GM21381 (cell line): ENCODE data around the gene DCST1.

ENCODE experiments used
- ATAC-seq: cut with Tn5 transposase; IDR thresholded peaks from one replicate; pipeline ENCODE4 v1.9.1; 2021; ENCODE audit warnings: mild to moderate bottlenecking, moderate library complexity; ENCODE audit not compliant: unreplicated experiment

The DCST1 gene

DNA sequence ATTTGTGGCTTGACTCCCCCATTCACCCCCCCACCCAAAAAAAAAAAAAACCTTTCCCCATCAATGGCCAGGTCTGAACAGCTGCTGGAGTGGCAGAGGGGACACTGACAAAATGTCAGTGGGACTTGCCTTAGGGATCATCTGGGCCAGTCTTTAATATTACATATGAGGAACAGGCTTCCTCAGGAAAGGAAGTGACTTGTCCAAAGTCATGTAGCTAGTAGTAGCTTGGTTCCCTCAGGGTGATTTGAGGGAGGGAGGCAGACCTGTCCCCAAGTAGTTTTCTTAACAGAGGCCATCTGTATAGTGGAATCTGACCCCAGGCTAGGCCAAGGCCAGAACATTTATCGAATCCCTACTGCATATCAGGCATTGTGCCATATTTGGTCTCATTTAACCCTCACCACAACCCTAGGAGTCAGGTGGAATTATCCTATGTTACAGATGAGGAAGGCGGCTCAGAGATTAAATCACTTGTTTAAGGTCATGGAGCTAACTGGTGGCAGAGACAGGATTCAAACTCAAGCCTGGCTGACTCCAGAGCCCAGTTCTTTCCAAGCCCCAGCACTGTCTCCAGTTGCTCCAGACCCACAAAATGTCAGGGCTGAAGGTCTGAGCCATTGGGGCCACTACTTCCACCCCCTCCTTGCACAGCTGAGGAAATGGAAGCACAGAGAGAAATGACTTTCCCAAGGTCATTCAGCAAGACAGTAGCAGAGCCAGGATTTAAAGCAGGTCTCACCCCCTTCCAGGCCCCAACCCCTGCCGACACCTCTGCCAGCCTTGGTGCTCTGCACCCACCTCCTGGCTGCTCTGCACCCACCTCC, 20.6 kb upstream of the DCST1 start:
- no peak for ATAC-seq

DNA sequence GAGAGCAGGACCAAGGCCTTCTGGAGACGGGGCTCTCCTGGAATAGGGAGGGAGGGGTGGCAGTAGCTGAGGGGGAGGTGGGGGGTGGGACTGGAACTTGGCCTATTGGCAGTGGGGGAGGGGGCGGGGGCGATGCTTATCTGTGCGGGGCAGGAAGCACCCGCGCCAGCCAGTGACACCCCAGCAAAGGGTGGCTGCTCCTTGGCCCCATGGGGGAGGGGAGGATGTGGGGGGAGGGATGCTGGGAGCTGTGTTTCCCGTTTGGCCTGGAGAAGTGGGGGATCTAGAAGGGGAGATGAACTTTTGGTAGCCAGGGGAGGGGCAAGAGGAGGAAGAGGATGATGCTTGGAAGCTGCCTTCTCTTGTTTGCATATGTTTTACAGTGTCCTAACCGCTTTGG, 20.0 kb upstream of the DCST1 start:
- ATAC-seq = no peak

DNA sequence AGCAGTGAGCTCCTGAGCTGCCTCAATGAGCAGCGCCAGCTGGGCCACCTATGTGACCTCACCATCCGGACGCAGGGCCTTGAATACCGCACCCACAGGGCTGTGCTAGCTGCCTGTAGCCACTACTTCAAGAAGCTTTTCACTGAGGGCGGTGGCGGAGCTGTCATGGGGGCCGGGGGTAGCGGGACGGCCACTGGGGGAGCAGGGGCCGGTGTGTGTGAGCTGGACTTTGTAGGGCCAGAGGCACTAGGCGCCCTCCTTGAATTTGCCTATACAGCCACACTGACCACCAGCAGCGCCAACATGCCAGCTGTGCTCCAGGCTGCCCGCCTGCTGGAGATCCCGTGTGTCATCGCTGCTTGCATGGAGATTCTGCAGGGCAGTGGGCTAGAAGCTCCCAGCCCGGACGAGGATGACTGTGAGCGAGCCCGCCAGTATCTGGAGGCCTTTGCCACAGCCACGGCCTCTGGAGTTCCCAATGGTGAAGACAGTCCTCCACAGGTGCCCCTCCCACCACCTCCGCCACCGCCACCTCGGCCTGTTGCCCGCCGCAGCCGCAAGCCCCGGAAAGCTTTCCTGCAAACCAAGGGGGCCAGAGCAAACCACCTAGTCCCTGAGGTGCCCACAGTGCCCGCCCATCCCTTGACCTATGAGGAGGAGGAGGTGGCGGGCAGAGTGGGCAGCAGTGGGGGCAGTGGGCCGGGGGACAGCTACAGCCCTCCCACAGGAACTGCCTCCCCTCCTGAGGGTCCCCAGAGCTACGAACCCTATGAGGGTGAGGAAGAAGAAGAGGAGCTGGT, 18.7 kb upstream of the DCST1 start:
- no peak for ATAC-seq

DNA sequence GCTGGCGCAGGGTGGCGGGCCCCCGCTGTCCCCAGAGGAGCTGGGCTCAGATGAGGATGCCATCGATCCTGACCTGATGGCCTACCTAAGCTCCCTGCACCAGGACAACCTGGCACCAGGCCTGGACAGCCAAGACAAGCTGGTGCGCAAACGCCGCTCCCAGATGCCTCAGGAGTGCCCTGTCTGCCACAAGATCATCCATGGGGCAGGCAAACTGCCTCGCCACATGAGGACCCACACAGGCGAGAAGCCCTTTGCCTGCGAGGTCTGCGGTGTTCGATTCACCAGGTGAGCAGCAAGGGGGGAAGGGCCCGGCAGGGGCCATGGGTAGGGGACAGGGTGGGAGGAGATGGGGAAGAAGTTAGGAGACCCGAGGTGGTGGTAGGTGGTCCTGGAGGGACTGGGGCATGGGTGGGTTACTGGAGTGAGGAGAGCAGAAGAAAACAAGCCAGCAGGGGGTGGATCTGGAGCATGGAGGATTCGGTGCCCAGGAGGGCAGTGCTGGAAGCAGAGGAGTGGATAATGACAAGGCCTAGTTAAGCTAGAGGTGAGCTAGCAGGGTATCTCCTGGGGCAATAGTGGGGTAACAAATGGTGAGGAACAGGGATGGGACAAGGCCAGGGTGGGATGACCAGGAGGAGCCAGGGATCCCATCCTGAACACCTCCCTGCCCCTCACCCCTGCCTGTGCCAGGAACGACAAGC, 17.9 kb upstream of the DCST1 start:
- ATAC-seq = no peak

DNA sequence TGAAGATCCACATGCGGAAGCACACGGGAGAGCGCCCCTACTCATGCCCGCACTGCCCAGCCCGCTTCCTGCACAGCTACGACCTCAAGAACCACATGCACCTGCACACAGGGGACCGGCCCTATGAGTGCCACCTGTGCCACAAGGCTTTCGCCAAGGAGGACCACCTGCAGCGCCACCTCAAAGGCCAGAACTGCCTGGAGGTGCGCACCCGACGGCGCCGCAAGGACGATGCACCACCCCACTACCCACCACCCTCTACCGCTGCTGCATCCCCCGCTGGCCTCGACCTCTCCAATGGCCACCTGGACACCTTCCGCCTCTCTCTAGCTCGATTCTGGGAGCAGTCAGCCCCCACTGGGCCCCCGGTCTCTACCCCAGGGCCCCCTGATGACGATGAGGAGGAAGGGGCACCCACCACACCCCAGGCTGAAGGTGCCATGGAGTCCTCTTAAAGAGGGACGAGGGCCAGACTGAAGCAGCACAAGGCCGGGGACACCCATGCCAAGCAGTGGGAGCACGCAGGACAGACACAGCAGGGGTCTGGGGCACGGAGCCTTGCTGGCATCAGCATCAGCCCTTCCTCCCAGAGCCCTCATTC, 17.3 kb upstream of the DCST1 start:
- no peak for ATAC-seq

DNA sequence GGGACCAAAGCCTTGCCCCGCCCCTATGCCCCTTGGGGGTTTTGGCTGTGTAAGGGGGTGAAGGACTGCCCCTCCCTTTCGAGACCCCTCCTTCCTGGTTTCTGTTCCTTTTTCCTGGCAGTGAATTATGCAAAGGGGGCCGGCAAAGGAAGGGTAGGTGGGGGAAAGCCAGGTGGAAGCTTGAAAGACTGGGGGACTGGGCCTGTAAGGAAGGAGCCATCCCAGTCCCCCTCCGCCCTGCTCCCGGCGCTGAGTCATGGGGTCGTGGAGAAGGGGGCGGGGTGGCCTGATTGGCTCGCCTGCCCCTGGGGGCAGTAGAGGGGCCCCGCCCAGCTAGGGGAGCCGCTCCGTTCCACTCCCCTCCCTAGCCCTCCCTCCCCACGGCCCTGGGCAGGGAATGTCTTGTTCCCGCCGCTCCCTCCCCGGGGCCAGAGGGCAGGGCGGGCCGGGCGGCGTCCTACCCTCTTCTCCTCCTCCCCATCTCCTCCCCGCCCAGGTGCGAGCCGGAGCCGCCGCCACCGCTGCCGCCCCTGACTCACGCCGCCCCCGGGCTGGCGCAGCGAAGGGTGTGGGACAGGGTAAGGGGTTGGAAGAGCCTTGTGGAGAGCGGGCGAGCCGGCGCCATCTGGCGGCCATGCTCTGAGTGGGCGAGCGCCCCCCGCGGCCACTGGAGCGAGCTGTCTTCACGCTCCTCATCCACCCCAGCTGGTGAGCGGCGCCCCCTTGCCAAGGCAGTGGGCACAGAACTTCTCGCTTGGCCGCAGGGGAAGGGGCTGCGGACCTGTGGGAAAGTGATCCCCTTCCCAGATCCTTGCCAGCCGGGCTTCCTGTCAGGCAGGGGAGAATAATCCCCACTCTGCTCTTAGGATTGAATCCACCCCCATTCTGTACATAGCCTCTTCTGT, 16.3 kb upstream of the DCST1 start:
- ATAC-seq = peak; percentile 78

GRCh38 chr1:155017946-155018316, 15.7 kb upstream of the DCST1 start:
- no peak for ATAC-seq

GRCh38 chr1:155018617-155019348, 14.8 kb upstream of the DCST1 start:
- no peak for ATAC-seq

DNA sequence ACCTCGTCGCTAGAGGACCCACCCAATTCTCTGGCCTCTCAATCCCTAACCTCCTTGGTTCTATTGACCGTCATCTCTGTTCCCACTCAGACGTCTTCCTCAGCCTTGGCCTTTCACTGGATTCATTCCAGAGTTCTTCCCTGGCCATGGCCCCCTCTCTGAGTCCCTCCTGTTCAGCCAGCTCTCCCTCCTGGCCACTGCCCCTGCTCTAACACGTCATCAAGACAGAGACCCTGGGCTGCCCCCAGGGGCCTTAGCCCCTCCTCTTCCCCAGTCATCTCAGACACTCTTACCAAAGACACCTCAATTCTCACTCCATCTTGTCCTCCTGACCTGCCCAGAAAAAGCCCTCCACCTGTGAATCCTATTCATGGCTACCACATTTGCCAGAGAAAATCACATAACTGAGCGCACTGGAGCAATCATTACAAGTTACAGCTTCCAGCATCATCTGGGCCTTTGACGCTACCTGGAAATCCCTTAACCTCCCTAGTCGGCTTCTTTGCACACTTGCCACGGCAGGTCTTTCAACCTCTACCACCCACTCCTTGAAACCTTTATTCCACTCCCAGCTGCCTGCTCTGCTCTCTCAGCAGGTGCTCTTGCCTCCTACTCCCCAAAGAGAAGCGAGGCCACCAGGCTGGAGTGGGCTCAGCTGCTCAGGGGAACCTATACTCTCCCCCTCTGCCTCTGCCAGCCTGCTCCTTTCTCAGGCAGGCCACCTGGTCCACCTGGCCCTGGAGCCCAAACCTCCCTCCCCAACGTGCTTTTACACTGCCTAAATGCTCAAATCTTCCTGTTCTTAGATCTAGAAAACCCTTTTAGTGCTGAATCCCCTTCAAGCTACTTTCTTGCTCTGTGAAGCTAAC, 14.0 kb upstream of the DCST1 start:
- ATAC-seq = no peak

- ATAC-seq = no peak
These were observed 11.3 kb upstream of the DCST1 start for GRCh38 chr1:155022136-155022926.

GRCh38 chr1:155022927-155023236, 10.7 kb upstream of the DCST1 start:
- ATAC-seq = no peak

DNA sequence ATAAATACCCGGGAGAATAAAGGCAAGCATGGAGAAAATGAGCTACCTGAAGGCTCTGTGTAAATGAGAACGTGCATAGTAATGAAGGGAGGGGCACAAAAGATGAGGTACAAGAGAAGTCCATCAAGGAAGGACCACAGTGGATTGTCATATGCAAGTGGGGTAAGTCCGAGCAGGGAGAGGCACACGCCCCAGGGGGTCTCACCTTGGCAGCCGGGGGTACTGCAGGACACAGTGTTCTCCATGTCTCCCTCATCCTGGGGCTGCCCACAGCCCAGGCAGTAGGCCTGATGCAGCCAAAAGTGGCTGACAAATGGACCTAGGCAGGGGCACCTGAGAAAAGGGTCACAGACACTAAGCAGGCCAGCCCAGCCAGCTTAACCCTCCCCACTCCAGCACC, 10.0 kb upstream of the DCST1 start:
- no peak for ATAC-seq

GRCh38 chr1:155024315-155024714, 9.3 kb upstream of the DCST1 start:
- ATAC-seq = no peak

DNA sequence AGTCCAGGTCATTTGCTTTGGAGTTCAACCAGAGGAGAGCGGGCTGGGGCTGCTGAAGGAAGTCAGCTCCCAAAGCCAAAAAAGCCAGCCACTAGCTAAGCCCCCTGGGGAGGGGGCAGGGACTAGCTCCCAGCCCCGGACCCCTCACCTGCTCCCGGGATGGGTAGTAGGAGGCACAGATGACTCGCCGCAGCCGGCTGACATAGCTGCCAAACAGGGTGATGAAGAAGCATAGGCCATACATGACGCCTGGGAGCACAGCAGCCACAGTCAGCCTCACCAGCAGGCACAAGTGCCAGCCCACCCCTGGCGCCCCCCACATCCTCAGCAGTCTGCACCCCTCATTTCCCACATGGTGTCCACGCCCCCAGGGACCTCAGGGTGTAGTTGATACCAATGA, 7.5 kb upstream of the DCST1 start:
- ATAC-seq = no peak

- no peak for ATAC-seq
These were observed 7.0 kb upstream of the DCST1 start for GRCh38 chr1:155026588-155026987.

- no peak for ATAC-seq
These were observed 3.9 kb upstream of the DCST1 start for GRCh38 chr1:155029513-155030242.

DNA sequence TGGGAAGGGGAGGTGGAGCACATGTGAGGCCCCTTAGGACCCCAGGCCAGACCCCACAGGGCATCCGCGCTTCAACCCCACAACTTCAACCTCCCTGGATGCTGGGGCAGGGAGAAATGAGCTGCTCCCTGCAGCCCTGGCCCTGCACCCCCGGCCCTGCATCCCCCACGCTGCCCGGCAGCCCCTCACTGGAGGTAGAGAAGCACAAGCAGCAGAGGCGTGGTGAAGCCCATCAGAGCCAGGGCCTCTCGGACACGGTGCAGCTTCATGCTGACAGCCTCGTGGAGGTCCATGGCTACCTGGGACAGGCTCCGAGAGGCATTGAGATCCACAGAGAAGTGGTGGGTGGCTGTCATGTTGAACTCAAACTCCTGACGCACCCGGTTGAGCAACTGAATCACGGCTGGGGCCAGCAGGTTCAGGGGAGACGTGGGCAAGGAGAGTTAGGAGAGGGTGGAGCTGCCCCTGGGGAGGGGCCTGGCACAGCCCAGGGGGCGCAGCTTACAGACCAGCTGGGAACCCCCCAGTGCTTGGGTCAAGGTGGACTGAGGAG, 3.3 kb upstream of the DCST1 start:
- ATAC-seq = no peak
